Putamen (tissue), 1 donor: ENCODE results near the gene MAL.
"Not testable (repeated sequence)": the region's sequence is repeated elsewhere in the genome, so short reads cannot be mapped to it uniquely, and the experiment has no call there.

Experiments
- DNase-seq: peaks from one replicate; pipeline ENCODE4 v3.0.0-alpha.2; 2016; ENCODE audit warnings: low spot score

The MAL gene

DNA sequence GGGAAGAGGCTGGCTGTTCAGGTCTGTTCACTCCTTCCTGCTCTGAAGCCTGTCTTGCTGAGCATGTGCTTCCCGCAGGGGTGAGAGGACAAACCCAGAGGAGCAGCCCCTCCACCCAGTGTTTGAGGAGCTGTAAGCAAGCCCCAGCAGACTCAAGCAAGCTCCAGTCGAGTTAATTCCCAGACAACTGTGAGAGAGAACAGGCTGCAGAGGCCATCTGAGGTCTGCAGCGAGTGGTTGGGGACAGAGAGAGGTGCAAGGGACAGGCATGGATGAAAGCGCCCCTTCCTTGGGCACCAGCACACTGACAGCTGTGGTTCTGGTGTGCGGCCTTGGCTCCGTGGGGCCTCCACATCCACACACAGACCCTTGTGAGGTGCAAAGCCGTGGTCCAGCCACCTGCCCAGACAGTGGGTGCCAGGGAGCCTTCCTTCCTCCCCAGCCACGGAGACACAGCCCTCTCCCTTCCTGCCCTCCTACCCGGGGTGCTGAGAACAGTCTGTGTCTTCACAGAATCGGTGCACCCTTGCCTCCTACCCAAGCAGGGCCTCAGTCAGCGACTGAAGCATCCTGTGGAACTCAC, 36.2 kb downstream of the MAL start:
- no peak for DNase-seq

DNA sequence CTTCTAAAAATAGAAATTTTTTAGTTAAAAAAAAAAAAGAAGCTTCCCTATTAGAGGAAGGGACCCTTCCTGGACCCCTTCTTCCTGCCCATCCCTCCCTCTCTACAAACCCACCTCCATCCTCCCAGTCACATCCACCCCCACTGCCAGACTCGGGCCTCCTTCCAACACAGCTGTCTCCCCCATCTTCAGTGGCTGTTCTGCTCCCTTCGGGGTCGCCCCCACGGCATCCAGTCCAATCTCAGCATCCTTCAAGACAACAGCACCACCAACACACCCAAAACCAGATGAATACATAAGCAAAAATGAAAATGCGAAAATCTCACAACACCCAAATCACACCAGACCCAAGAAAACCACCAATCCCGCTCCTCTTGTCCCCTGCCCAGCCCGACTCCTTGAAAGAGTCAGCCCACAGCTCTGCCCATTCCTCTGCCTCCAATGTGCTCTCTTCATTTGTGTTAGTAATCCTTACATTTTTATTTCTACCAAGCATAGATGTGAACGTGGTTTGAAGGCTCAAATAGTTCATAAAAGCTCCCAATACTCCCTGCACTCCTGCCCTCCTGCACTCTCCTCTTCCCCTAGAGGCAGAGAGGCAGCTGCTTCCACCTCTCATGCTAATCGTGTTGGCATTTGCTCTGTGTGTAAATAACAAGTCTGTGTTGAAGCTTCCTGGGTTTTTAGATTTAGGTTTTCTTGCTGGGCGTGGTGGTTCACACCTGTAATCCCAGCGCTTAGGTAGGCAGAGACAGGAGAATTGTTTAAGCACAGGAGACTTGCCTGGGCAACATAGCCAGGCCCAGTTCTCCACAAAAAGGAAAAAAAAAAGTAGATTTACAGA, 37.0 kb downstream of the MAL start:
- DNase-seq = no peak

DNA sequence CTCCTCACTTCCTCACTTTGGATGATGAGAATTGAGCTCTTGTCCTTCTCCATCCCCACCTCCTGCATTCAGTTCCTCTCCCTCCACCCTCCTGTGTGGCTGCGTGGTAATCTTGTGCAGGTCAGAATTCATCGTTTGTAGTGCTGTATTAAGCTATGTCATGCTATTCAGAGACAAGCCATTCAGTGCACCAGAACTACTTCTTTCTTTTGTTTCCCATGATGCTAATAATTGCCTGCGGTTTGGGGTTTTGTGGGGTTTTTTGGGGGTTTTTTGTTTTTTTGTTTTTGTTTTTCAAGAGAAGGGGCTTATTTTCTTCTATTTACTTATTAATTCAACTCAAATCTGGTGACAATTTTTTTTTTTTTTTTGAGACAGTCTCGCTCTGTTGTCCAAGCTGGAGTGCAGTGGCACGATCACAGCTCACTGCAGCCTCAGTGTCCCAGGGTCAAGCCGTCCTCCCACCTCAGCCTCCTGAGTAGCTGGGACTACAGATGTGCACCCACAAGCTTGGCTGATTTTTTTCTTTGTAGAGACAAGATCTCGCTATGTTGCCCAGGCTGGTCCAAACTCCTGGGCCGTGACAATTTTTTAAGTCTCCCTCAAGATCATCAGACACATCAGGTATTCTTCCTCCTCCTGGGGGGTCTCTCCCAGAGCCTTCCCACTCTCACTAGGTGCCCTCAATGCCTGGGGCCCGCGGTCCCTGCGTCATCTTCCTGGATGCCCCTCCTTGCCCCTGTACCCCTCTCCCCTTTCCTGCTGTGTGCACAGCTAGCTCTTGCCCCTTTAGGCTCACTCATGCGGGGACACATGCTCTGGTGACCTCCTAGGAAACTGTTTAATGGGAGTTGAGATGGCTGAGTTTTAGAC, 37.8 kb downstream of the MAL start:
- no peak for DNase-seq

DNA sequence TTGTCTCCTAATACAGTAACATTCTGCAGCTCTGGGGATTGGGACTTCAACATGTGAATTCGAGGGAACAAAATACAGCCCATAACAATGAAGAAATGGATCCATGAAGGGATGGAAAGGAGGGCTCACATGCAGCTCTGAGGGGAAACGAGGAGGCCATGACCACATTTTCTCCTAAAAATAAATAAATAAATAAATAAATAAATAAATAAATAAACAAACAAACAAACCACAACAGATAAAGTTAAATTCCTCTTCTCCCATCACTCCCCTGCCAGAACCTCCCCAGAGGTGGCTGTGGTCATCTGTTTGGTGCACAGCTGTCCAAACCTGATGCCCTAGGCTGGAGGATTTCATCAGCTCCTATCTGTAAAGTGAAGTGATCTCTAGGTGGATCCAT, 42.7 kb downstream of the MAL start:
- no peak for DNase-seq

DNA sequence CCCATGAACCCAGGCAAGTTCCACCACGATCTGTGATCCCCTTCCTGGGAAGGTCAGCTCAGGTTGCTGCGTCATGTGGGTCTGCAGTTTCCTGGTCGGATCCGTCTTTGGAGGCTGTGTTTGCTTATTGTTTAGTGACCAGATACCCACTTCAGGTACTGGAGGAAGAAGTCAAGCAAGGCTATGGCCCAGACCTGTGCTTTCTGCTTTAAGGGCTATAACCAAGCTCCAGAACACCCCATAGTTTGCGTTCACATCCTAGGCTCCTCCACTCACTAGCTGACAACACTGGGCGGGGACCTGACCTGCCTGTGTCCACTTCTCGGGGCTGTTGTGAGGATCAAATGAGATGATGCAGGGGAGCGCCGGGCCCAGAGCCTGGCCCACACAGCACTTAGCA, 44.0 kb downstream of the MAL start:
- DNase-seq = no peak

DNA sequence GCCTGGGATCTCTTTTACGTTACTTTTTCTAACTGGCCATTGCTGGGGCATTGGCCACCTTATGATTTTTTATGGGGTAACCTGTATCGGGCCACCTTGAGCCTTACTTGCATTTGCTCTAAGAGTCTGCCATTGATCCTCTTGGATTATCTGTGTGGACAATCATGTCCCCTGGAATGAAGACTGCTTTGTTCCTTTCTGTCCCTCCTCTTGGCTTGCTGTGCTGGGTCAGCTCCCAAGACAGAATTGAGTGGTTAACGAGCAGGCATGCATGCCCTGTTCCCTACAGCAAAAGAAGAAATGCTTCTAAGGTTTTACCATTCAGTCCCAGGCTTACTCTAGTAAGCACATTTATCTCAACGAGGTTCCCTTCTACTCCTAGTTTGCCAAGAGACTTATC, 46.3 kb downstream of the MAL start:
- DNase-seq = no peak

DNA sequence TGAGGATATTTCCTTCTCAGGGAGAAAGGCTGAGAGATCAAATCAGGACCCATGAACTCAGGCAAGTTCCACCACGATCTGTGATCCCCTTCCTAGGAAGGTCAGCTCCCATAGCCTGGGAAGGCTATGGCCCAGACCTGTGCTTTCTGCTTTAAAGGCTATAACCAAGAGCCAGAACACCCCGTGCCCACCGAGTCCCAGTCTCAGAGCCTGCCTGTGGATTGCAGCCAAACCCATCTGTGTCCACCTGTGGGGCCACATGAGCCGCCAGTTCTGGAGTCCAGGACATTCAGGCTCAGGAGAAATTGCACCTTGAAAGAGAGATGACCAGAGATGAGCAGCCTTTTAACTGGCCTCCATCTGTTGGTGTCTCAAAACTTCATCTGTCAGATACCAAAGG, 46.9 kb downstream of the MAL start:
- no peak for DNase-seq

DNA sequence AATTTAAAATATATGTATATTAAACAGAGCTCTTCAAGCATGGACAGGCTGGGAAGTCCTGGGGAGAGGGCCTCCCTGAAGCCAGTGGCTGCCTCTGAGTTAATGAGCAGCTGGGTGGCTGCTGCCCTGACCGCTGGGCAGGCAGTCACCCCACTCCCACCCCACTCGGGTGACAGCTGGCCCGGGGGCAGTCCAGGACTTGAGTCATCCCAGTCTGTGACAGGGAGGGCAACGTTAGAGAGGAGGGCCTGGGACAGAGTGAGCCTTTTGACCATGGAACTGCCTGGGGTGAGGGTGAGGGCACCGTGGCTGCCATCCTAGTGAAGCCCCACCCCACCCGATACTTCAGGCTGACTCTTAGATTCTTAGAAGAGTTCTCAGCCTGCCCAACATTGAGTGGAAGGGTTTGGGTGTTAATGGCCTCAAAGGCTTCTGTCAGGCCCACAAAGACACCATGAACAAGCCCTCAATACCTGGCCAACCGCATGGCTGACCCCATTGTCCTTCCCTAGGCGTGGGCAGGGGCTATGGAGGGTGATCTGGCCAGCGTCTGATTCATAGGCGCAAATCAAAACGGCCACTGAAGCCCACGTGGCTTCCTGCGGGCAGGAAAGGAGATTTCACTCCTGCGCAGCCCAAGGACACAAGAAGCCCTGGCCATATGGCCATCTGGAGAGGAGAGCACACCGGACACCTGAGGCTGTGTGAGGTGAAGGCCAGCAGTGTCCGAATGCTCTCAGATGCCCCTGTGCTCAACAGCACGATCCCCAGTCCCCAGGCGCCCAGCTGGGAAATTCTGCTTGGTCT, 48.6 kb downstream of the MAL start:
- peak; percentile 93 for DNase-seq

DNA sequence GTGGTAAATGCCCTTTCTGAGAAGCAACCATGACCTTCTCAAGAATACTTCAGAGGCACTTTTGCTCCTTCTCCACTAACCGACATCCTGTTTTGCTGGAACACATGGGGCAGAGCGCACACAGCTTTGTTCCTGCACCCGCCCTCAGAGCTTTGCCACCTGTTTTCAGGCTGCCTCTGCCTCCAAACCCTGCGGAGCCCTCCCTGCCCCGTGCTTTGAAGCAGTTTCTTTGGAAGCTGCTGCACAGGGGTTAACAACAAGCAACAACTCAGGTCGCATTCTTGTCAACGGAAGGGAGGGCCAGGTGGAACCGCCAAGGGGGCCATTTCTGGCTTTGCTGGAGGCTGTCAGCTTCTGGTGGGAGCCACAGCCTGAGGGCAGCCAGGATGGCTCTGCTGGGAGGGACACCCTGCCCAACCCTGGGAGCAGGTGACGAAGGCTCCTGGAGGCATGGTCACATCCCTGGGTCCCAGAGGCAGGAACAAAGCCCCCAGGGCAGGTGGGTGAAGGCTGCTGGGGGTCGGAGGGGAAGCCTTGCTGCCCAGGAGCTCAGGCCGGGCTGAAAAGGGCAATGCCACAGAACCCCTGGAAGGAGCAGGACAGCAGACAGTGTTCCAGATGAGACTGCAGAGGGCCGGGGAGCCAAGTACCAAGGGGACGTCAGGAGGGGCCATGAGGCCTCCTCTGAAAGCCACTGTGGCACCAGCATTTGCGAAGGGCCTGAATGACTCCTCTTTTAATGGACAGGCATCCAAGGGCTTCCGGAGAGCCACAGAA, 49.3 kb downstream of the MAL start:
- no peak for DNase-seq

DNA sequence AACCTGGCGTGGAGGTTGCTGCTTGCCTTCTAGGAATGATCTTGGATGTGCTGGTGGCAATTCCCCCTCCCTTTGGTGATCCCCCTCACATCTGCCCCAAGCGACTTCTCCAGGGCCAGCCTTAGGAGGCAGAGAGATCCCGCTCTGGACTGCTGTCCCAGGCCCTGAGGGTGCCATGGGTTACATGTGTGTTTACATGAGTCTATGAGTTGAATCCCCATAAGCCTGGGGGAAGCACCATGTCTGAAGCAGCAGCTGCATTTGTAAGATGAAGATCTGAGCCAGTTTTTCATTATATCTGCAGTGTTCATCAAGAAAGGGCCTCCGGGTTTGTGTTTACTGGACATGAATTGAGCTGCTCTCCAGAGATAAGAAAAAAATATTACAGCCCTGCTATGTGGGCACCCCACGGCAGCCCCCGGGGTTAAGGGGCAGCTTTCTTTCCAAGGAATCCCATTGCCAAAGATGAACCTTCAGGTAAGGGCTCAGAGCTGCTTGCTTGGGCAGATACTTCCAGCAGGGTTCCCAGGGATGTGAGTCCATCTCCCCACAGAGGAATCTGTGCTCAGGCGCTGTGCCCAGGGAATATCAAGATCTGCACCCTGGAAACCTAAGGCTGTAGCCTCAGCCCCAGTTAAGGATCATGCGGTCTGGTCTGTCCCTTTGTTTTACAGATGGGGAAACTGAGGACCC, 50.1 kb downstream of the MAL start:
- DNase-seq = no peak

DNA sequence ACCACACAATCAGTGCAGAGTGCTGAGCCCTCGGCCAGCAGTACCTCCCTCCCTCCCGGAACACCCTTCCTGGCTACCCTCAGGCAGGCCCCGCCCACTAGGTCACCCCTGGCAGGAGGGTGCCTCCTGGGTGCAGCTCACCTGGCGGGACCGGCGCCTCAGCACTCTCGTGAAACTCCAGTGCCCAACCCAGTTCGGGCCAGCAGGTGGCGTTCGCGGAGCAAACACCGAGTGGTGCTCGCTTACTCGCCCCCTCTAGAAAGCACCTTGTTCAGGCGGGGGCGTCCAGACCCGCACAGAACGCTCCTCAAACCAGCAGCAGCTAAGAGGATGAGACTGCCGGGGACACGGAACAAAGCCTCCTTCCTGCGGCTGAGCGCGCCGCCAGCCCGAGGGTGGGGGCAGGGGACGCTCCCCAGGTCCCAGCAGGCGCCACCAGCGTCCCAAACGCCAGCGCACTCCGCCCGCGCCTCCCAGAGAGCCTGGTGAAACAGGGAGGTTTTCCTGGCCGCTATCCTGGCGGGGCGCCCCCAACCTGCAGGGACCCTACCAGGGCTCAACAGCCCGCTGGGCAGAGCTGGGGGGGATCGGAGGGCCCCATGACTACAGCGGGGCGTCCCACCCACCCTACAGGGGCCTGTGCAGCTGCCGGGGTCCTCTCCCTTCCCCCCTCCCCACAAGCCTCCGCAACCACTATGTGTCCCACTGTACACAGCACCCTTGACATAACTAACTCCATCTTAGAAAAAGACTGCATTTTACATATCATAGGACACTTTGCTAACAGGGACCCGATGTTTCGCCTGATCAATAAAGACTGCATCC, 51.4 kb downstream of the MAL start:
- DNase-seq = no peak

DNA sequence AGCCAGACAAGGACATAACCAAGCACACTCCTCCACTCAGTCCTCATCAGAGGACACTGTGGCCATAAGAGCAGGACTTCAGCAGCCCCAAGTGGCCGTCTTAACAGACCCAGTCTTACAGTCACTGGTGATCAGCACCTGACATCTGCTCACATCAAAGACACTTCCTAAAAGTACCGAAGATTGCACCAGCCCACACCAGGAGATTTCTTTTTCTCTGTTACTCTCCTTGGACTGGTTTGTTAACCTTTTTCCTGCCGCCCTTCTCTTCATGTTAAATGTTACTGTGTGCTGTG, 52.0 kb downstream of the MAL start:
- no peak for DNase-seq

DNA sequence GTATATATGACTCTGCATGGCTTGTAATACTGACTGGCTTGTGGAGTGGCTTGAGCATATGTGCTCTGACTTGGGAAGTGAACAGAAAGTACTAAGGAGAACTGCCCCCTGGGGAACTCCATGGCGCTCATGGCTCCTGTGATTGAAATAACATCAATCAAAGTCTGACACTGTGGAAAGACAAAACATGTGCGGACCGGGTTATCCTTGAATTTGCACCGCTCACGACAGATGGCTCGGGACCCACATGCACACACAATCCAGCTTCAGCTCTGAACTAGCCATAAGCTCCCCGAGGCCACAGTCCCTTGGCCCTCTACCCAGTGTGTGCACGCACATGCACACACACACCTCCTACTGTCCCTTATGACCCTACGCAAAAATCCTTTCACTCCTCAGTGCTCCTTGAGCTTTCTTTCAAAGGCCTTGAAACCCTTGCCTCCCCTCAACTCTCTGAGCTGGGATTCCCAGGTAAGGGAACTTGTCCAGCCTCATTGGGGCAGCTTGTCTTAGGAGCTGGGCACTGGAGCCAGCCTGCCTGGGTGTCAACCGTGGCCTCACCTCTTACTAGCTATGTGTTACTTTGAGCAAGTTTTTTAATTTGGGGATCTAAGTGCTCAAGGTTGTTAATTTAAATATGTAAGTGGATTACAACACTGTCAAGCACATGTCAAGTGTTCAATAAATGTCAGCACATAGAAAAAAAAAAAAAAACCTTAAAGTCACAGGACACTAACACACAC, 52.5 kb downstream of the MAL start:
- DNase-seq = no peak

DNA sequence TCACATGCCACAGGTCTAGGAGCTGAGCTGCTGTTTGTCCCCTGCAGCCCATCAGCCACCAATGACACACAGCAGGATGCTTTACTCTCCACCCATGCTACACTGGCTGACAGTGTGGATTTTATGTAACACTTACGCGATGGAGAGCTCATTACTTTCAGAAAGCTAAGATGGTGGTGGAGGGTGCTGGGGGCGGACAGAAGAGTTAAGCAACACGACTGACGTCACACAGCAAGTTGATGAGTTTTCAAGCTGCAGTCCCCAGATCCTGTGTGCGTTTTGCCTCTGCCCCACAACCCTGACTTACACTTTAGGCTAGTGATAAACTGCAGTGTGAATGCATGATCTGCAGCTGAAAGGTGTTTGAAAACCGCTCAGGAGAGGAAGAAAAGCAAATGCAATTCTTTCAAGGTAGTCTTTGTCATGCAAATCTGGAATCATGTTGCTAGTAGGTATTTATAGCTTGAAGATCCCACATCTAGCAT, 53.7 kb downstream of the MAL start:
- DNase-seq = peak; percentile 83

DNA sequence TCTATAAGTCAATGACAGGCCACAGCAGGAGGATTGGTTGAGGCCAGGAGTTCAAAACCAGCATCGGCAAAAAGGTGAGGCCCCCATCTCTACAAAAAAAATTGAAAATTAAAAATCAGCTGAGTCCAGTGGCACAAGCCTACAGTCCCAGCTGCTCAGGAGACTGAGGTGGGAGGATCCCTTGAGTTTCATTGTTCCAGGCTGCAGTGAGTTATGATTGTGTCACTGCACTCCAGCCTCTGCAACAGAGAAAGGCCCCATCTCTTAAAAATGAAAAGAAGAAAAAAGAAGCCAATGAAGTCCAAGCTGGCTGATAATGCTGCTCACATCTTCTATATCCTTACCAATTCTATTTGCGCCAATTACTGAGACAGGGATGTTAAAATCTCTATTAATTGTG, 57.0 kb downstream of the MAL start:
- no peak for DNase-seq

DNA sequence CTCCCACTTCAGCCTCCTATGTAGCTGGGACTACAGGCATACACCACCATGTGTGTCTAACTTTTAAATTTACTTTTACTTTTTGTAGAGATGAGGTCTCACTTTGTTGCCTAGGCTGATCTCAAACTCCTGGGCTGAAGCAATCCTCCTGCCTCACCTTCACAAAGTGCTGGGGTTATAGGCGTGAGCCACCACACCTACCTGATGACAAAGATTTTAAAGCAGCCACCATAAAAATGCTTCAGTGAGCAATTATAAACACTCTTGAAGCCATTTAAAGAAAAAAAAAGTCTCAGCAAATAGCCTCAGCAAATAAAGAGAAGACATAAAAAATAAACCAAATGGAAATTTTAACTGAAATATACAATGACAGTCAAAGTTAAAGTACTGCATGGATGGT, 60.5 kb downstream of the MAL start:
- no peak for DNase-seq

DNA sequence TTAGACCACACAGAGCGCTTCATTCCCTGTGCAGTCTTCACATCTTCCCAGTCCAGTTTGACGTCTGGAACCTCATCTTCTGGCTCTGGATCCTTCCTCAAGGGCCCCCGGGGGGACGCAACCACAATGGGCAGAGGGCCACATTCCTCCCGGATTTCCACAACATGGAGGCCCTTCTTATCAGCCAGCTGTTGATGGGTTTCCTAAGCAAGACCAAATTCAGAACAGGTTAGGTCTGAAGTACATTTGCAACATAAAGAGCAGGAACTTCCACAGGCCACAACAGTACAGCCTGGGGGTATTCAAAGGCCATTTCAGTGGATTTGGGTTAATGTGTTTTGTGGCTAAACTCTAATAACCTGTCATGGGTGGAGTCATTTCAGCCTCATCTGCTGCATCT, 61.9 kb downstream of the MAL start:
- no peak for DNase-seq

DNA sequence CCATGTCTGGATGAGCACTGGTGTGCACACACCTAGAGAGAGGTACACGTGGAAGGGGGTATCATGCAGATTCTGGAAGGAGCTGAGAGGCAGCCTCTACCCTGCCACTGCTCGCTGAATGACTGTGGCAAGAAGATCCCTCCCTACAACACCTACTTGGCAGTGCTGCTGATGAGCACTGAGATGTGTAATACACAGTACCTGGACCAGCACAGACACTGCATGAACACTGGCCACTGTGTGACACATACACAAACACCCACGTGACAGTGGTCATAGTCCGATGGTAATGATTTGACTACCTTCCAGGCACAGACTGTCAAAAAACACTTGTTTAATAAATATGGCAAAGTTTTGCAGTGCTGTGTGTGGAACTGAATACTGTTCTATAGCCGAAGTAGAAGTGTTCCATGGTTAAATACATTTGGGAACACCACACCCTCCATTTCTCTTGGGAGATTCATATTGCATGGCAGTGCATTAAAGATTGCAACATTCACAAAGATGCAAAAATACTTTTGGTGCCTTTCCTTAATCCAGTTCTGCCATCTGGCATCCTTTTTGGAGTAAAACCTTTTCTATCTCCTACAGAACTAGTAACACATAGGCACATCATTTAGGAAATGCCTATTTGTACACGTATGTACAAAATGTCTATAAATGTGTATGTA, 66.5 kb downstream of the MAL start:
- DNase-seq = no peak

DNA sequence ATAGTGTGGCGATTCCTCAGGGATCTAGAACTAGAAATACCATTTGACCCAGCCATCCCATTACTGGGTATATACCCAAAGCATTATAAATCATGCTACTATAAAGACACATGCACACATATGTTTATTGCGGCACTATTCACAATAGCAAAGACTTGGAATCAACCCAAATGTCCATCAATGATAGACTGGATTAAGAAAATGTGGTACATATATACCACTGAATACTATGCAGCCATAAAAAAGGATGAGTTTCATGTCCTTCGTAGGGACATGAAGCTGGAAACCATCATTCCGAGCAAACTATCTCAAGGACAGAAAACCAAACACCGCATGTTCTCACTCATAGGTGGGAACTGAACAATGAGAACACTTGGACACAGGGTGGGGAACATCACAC, 72.8 kb downstream of the MAL start:
- DNase-seq = not testable (repeated sequence)
